Glomerular endothelial cell (primary cell): ENCODE data around the gene KLHL34. TPM values are rescaled to one million over a fixed set of nuclear protein-coding genes. Genes with fewer than 3 reads are reported as not detected.

Experiments
- DNase-seq: peaks from one replicate; pipeline ENCODE4 v3.0.0-alpha.2; 2011; ENCODE audit warnings: low read depth, low spot score; ENCODE audit errors: extremely low read depth
- total RNA-seq: library from RNA; depleted of rRNA; stranded (reverse); fragments of >200 nt; gene quantifications from 2 replicates; pipeline ENCODE4 v1.2.3, GENCODE V29; 2015

KLHL34 gene, protein sequence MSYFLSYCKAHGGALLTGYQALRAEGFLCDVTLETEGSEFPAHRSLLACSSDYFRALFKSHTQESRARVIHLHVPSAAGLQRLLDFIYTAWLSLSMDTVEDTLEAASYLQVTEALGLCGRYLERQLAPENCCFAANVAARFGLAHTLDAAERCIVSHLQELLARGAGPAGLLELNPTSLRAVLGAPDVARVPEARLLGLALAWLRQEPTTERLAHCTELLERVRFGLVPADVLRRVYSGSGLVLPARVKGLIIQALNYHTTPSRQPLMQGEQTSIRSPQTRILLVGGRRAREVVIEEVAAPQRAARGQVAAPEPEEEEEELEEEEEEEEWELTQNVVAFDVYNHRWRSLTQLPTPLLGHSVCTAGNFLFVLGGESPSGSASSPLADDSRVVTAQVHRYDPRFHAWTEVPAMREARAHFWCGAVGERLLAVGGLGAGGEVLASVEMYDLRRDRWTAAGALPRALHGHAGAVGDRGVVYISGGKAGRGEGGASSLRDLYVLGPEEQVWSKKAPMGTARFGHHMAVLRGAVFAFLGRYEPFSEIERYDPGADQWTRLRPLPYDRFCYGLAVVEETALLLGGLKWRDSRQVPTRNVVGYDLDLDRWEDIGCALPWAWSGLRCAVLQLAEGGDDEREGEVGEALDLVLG
- not detected in 2 replicates for total RNA-seq

DNA sequence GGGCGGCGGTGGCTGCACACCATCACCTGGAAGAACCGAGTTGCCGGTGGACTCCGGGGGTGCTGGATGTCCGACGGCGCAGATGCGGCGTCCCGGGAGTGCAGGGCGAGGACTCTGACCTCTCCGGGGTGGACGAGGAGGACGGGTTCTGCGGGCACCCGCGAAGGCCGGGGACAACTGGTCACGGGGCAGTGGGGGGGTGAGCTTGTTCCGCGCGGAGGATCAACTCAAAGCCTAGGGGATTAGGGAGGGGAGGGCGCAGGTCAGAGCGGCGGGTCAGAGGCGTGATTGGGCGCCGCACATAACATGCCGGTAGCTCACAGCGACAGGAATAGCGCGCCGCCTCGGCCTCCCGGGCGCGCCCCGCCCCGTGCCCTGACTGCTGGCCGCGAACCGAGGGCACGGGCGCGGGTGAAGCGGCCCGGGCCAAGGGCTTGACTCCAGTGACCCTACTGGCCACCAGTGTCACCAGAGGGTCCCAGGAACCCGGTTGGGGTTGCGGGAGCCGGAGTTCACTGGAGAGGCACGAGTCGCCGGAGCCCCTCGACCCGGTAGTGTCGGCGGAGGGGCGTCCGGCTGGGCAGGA is at the start of gene KLHL34:
KLHL34 (minus strand) TSS at position 179 of the 586 bp plus-strand sequence. CDS start 542 bp downstream, outside the sequence.
- no peak for DNase-seq

DNA sequence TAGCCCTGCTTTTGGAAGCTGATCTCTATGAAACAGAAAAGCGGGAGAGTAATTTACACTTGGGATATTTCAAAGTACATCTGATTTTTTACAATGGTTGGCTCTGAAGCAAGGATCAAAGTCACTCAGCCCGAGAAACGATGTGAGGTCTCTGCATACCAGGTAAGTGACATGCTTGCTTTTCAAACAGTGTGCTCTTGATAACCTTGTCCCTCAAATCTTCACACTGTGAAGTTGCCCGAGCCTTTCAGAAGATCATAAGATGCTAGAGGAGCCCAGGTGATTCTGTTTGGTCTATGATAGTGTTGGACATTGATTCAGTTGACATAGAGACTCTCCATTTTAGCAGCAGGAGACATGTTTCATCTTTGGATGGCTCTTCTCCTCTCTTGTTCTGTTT is 47.1 kb upstream of the KLHL34 start:
- no peak for DNase-seq

DNA sequence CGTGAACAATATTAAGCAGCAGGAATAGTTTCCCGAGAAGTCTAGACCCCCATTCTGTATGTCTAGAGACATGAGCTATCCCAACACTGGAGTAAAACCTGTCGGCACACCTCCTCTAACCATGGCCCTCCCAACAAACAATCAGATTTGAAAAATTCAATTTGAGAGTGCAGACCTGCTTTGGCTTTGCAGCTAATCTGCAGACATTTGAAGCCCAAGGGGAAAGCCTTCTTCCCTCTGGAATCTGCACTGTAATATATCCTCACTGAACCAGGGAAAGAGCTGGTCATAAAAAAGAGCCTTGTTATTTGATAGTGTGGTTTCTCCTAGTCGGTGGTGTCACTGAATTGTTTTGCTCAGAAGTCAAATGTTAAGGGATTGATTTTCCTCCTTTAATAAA is 44.6 kb upstream of the KLHL34 start:
- no peak for DNase-seq

DNA sequence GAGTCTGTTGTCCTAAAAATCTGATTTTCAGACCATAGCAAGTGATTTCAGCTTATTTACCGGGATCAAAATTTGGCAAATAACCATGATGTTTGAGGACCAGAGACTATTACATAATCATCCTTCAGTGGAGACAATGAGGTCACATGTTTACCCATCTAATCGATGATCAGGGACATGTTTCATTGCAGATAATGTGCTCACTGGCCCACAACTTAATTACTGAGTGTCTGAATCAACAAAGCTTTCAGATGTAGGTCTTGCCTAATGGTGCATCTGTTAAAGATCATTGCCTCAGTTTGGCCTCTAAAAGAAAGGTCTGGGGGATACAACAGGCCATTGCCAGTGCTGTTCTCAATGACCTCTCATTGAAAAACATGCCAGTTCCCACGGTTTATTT is 42.8 kb upstream of the KLHL34 start:
- DNase-seq = no peak

DNA sequence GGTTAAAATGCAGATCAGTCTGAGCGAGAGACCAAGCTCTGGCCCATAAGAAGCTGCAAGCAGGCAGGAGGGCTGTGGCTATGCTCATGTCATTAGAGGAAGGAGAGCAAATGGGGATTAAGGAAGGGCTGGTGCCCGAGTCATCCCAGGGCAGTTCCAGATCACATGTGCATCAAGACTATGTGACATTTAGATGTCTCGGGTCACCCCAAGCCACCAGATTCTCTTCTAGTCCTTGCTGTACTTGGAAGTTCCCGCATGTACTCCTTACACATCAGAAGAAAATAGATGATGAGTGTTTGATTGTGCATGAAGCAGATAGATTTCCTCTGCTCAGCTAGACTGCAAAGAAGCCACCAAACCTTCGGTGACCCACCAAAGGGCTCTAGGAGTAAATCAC is 42.1 kb upstream of the KLHL34 start:
- no peak for DNase-seq

DNA sequence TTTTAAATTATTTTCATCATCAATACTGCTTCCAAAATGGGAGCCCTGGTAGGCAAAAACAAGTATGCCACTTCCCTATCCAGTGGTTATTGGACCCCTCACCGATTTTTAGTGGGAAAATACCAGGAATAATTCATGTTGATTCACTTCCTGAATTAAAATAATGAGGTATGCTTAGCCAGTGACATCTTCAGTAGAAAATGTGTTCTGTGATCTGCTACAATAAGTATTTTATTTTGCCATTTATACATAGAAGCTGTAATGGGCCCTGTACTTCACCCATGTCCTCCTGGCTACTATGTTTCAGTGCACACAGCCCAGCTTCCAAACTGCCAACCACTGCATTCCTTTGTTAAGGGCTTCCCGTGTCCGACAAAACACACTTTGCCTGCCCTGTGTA is 41.0 kb upstream of the KLHL34 start:
- no peak for DNase-seq

DNA sequence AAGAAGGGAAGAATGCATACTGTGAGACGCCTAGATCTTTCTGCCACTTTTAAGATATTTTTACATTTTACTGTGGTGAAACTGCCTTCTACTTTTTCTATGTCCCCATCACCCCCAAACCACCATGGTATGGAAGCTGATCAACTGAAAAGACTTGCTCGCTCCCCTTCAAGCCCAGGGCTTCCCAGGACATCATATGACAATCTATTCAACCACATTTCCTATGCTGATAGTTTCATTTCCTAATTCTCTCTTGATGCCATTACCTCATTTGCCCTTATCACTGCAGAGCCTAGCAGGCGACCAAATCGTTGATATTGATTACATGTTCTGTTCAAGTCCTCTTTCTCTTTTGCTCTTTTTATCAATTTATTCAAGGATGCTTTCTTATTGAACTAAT is 40.1 kb upstream of the KLHL34 start:
- DNase-seq = no peak

DNA sequence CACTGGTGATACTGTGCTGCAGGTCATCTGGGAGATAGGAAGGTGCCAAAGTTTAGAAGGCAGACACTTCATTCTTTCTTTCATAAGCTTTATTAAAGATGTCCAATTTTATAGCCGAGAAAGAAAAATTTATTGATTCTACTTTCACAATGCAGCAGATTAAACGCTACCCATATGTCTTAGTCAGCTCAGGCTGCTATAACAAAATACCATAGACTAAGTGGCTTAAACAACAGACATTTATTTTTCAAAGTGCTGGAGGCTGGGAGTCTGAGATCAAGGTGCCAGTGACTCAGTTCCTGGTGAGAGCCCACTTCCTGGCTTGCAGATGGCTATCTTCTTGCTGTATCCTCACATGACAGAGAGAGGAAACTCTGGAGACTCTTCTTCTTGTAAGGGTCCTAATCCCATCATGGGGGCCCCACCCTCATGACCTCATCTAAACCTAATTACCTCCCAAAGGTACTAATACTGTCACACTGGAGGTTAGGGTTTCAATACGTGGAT is 33.4 kb upstream of the KLHL34 start:
- DNase-seq = no peak

DNA sequence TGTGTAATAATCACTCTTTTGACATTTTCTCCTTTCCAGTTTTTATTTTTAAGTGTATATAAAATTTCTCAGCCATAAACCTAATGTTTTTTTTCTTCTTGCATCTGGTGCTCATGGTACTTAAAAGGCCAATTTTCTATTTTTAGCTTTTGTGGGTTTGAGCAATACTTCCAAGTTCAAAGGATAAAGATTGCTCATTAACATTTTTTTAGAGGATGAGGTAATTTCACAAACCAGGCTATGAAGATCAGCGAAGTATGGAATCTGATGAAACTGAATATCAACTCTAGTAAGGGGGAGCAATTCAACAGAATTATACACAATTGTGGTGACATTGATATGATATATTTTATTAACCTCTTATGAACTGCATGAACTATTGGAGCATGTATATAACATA is 25.8 kb upstream of the KLHL34 start:
- no peak for DNase-seq

DNA sequence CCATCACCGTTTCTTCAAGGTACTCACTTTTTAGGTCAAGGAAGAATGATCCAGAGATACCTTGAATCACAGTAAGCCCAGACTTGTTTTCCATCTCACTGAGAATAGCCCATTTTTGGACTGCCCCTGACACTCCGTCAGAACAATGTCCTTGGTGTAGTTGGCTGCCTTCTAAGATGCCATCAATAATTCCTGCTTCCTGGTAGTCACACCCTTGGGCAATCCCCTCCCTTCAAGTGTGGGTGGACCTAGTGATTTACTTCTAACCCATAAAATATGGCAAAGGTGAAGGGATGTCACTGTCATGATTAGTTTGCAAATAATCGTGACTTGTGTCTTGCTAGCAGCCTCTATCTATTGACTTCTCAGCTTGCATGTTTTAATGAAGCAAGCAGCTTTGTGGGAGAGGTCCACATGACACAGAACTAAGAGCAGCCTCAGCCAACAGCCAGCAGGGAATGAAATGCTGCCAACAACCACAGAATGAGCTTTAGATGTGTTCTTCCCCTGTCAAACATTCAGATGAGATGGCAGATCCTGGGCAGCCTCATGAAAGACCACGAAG is 20.0 kb upstream of the KLHL34 start:
- DNase-seq = no peak

DNA sequence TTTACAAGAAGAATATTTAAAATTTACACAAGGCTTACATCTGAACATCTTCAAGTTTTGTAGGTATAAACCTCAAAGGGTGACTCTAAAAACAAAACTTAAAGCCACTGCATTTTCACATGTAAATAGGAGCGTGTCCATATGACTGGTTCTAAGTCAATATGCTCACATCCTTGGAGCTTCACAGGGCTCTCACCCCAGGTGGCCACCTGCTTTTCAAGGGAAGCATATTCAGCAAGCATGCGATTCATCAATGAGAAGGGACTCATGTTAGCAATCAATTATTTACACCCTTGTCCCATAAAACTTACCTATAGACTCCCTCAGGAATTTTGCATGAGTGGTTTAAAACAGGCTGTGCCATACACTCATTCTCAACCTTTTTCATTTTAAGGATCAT is 17.8 kb upstream of the KLHL34 start:
- no peak for DNase-seq

DNA sequence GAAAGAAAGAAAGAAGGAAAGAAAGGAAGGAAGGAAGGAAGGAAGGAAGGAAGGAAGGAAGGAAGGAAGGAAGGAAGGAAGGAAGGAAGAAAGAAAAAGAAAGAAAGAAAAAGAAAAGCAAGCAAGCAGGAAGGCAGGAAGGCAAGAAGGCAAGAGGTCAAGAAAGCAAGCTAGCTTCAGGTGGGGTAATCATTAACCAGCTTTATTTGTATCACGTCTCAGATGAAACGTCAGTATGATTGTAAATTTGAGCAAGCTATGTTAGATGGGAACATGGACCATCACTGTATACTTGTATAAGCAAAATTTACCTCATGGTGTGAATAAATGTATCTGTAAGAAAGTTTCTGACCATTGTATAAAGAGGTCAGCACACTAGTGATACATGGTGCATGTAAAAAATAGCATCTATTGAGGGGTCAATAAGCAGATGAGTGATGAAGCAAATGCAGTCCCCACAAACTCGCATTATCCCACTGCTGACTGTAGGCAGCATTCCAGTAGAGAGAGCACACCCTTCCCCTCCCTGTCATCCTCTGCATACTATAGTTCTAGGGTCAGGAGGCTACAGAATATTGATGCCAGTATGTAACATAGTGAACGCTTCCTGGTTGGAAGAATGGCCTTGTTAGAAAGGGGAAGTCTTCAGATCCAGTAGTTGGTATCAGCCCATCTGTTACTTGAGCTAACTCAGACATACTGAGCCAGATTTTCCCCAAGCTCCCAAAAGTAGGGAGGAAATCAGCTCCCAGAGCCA is 16.5 kb upstream of the KLHL34 start:
- no peak for DNase-seq

DNA sequence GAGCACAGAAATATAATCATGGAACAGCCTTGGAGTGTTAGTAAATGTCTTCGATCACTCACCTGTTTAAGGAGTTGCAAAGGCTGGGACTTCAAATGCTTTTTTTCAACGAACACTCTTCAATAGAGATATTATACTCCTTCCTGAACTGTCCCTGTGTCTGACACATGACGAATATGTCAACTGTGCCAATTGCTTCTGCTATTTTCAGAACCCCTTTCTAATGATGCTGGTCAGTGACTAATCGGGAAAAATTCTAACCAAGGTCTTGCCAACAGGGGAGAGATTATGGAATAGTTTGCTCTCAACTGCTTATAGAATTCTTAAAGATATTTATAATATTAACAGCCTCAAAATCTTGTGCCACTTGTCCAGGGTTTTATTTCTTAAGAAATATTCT is 8.5 kb upstream of the KLHL34 start:
- no peak for DNase-seq

DNA sequence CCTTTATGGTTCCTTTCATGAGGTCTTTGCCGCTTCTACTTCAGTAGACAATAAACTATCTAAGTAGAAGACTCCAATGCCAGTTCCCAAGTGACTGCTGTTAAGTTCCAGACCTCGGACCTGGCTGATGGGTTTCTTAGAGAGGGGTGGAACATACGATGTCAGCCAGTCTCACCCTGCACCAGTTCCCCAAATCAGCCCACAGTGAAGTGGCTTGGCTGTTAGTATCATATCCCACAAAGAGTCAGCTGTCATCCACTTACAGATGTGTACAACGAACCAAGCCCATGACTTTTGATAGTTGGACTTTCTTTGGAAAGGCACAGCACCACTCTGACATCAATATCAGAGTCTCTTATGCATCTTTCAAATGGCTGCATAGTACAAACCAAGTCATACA is 8.1 kb upstream of the KLHL34 start:
- DNase-seq = no peak

DNA sequence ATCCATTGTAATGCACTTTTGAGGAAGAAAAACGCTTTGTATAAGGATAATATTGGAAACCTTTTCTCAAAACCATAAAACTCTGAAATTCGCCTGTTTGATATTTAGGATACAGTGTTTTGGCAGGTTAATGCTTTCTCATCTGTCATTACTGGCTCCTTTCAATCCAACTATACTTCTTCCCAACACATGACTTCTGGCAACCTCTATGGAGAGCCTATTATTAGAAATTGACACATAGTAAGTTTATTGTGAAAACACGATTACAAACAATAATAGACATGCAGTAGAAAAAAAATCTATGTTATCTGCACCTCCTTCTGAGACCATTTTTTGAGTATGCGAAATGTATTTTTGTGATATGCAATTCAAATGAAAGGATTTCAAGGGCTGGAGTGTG is 4.6 kb upstream of the KLHL34 start:
- DNase-seq = no peak

DNA sequence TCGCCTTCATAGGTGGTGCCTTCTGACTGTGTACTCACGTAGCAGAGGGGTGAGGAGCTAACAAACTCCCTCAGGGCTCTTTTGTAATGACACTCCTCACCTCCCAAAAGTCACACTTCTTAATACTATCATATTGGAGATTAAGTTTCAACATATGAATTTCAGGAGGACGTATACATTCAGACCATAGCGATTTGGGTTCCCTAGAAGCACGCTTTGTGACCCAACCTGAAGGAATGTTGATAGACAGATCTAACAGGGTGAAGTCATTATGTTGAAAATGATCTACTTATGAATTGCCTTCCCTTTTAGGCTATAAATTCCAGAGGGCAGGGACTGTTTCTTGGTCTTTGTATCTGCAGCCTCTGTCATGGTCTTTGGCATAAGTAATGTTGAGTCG is 3.2 kb upstream of the KLHL34 start:
- no peak for DNase-seq

DNA sequence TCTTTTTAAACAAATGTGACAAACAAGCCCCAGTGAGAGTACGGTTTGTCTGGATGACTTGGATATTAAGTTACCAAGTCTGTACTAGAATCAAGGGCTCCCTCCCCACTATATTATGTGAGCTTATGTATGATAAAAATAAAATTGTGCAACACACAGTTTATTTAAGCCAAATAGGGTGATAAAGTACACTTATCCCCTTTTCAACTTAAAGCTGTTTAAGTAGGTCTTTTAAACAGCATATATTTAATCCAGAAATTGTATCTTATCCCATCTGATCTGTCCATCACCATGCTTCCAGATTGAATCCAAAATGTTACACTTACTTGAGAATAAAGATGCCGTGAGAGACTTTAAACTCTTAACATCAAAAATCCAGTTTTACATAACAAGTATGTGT is 2.0 kb upstream of the KLHL34 start:
- no peak for DNase-seq

DNA sequence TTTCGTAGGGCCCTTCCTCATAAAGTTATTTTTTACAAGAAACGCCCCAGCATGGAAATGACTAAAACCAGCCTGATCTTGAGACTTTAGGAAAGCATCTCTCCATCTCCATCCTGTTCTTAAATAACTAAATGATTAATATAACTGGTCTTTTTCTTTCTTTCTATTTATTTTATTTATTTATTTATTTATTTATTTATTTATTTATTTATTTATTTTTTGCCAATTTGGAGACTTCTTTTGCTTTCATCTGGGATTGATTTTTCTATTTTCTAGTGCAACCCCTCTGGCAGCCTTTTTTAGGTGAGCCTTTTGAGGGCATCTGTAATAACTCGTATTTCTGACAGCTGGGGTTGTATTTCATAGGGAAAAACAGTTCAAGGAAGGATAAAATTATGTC is 1.2 kb upstream of the KLHL34 start:
- no peak for DNase-seq

DNA sequence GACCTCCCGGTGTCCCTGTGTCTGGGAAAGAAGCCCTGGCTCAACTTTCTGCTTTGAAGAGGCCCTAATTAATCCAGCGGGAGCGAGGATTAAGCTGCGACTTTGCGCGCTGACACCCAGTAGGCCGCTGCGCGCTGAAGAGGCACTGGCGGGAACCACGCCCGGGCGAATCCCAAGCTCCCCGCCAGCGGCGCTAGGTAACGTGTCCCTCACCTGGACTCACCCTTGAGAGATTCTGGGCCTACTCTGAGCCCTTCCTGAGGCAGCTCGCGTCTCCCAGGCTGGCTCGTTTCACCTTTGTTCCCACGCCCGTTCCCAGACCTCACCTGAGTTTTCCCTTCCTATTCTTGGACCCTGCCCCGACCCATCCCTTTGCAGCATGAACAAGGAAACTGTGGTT is 616 bp upstream of the KLHL34 start:
- no peak for DNase-seq

DNA sequence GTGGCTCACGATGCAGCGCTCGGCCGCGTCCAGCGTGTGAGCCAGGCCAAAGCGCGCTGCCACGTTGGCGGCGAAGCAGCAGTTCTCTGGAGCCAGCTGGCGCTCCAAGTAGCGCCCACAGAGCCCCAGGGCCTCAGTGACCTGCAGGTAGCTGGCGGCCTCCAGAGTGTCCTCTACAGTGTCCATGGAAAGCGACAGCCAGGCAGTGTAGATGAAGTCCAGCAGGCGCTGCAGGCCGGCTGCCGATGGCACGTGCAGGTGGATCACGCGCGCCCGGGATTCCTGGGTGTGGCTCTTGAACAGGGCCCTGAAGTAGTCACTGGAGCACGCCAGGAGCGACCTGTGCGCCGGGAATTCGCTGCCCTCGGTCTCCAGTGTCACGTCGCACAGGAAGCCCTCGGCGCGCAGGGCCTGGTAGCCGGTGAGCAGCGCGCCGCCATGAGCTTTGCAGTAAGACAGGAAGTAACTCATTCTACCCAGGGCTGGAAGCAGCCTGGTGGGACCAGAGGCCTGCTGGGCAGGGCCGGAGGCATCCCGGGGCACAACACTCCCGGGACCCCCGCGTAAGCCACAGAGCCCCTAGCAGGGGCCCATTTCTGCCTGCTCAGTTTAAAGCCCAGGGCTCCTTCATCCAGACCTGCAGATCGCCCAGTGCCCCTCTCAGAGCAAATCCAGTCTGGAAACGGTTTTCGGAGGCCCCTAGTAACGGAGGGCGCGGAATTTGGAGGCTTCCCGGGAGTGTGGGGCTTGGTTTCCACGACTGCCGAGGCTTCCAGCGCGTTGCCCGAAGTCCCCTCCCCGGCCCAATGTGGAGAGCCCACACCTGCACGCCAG is 595 bp downstream of the KLHL34 start:
- no peak for DNase-seq
